ENCODE results near the gene KDF1.
"Not testable (repeated sequence)": the region's sequence is repeated elsewhere in the genome, so short reads cannot be mapped to it uniquely, and the experiment has no call there.

KDF1 gene

DNA sequence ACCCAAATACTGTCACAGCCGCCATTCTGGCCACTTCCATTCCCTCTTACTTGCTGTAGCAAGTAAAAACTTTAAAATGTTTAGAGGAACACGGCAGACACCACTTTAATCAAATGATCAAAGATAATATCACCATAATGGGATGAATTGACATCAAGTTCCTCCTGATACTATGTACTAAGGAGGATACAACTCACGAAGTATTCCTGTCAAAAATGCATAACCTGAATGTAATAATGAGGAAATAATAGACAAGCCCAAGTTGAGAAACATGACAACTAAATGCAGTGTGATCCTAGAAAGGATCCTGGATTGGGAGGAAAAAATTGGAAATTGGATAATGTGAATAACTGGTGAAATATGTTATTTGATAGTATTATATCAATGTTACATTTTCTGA, 3.9 kb downstream of the KDF1 start:
- no peak for DNase-seq (ENCODE audit: low read depth in 2 of 2)

DNA sequence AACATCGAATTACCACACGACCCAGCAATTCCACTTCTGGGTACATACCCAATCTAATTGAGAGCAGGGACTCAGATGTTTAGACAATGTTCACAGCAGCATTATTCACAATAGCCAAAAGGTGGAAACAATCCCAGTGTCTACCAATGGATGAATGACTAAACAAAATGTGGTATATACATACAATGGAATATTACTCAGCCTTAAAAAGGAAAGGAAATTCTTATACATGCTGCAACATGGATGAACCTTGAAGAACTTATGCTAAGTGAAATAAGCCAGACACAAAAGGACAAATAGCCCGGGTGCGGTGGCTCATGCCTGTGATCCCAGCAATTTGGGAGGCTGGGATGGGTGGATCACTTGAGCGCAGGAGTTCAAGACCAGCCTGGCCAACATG, 6.9 kb downstream of the KDF1 start:
- DNase-seq (ENCODE audit: low read depth in 2 of 2): no peak

DNA sequence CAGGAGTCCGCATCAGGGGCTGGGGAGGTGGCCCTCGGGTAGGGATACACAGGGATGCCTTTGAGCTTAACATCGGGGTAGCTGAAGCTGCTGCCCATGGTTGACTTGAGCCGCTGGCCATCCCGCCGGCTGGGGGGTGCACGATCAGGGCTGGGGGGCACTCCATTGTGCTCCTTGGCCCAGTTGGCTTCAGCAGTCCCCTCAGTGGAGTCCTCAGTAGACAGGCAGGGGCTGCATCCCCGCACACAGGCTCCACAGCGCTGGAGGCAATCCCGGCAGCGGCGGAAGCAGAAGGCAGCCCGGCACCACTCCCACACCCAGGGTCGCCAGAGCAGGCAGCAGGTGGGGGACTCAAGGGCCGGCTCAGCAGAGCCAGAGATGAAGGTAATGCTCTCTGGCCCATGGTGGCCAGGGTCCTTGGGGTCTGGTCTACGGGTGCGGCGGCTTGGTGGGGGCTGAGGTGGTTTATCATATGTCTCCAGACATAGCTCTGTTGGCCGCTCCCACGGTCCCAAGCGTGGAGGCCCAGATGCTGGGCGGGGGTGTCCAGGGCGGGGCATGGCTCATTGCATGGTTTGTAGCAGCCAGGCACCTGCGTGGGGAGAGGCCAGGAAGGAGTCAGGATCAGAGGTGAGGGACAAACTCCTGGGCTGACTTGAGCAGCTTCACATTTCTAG, 8.3 kb downstream of the KDF1 start:
- no peak for DNase-seq (ENCODE audit: low read depth in 2 of 2)

DNA sequence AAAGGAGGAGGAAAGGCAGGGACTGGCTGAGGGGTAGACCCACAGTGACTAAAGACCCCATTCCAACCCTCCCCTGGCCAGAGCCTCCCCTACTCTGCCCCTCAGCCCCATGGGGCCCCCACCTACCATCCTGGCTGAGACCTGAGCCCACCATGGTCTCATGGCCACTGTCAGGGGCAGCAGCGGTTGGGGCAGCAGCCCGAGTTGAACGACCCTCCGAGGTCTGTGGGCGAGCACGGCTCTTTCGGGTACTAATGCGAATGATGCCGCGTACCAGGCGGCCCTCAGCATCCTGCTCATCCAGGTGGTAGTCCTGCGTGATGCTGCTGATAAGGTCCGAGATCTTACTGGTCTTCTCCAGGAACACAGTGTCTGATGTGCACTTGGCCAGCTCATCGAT, 9.1 kb downstream of the KDF1 start:
- DNase-seq (ENCODE audit: low read depth in 2 of 2): no peak

DNA sequence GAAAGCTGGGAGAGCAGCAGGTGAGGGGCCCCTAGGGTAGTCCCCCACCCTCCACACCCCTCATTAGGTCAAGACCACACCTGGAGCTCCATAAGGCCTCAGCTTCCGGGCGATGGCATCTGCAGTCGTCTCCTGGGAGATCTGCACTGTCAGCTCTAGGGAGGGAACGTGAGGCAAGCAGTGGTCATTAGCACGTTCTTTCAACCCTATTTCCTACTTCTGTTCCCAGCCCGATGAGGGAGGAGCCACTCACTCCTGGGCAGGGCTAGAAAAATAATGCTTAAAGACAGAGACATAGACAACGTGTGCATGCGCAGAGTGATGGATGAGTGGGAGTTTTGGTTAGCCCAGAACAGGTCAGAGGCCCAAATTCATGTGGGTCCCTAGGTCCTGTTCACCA, 9.7 kb downstream of the KDF1 start:
- DNase-seq (ENCODE audit: low read depth in 2 of 2): no peak

GRCh38 chr1:26949926-26950319, 10.3 kb downstream of the KDF1 start:
- no peak for DNase-seq (ENCODE audit: low read depth in 2 of 2)

- no peak for DNase-seq (ENCODE audit: low read depth in 2 of 2)
Measured at GRCh38 chr1:26949266-26949925, 10.9 kb downstream of the KDF1 start.

GRCh38 chr1:26948725-26949057, 11.6 kb downstream of the KDF1 start:
- not testable (repeated sequence) for DNase-seq (ENCODE audit: low read depth in 2 of 2)

- DNase-seq (ENCODE audit: low read depth in 2 of 2): no peak
Measured at GRCh38 chr1:26946270-26946669, 14.0 kb downstream of the KDF1 start.

DNA sequence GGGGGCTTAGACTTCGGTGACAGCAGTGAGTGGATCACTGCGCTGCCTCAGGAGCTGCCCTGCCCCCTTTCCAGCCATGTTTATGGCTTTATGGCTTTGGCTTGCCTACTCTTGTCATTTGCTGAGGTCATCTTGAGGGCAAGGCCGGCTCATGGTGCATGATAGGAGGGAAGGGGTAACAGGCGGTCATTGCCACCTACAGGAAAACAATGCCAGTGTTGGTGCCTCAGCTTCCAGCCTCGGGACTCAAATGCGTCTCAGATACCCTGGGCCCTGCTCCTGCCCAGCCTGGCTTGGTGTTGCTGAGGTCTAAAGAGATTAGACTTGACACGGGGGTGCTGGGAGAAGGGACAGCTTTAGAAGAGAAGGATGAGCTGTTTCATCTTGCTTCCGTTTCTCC, 14.5 kb downstream of the KDF1 start:
- DNase-seq (ENCODE audit: low read depth in 2 of 2): no peak

GRCh38 chr1:26945138-26945537, 15.1 kb downstream of the KDF1 start:
- DNase-seq (ENCODE audit: low read depth in 2 of 2): no peak

DNA sequence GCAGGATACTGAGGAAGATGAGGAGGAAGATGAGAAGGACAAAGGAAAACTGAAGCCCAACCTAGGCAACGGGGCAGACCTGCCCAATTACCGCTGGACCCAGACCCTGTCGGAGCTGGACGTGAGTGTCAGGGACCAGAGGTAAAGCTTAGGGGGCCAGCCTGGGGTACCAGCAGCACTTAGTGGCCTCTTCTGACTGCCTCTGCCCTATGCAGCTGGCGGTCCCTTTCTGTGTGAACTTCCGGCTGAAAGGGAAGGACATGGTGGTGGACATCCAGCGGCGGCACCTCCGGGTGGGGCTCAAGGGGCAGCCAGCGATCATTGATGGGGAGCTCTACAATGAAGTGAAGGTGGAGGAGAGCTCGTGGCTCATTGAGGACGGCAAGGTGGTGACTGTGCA, 17.6 kb downstream of the KDF1 start:
- DNase-seq (ENCODE audit: low read depth in 2 of 2): no peak

GRCh38 chr1:26941311-26941710, 19.0 kb downstream of the KDF1 start:
- DNase-seq (ENCODE audit: low read depth in 2 of 2): no peak

DNA sequence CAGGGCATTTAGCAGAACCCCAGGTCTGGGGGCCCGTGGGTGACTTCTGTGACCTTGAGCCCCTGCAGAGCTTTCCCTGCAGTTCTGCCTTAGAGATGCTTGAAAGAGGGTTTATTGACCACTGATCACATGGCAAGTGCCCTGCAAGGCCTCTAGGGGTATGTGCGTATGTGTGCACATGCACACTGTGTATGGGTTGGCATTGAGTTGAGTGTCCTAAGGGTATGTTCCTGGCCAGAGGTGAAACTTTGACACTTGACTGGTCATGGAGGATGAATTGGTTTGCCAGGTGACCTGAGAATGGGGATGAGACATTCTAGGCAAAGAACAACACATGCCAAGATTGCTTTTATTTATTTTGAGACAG, 21.6 kb downstream of the KDF1 start:
- DNase-seq (ENCODE audit: low read depth in 2 of 2): no peak

DNA sequence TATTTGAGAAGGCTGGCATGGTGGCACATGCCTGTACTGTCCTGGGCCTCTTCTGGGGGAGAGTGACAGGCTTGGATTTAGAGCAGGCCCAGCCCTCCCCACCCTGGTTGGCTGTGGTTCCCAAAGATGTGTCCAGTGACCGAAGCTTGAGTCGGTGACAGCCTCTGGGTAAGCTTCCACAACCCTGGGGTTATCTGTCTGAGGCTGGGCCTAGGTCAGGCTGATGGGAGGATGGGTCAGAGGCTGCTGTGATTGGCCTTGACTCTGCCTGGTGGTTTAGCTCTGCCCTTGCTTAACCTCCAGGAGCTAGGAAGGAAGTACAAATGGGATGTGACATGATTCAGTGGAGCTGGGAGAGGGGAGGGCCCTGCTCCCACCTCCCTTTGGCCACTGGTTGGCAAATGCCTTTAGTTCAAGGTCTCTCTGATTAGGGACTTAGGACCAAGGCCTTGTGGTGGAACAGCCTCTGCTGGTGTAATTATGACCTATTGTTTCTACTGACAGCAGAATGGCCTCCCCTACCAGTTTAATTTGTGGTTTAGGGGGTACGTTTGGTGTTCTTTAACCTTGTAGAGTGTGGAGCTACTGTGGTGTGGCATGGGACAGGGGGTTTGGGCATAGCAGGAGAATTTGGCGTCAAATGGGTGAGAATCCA, 22.1 kb downstream of the KDF1 start:
- no peak for DNase-seq (ENCODE audit: low read depth in 2 of 2)

GRCh38 chr1:26936823-26937222, 23.4 kb downstream of the KDF1 start:
- DNase-seq (ENCODE audit: low read depth in 2 of 2): no peak

GRCh38 chr1:26932531-26932930, 27.7 kb downstream of the KDF1 start:
- no peak for DNase-seq (ENCODE audit: low read depth in 2 of 2)

- DNase-seq (ENCODE audit: low read depth in 2 of 2): no peak
Measured at GRCh38 chr1:26923711-26924110, 36.6 kb downstream of the KDF1 start.

DNA sequence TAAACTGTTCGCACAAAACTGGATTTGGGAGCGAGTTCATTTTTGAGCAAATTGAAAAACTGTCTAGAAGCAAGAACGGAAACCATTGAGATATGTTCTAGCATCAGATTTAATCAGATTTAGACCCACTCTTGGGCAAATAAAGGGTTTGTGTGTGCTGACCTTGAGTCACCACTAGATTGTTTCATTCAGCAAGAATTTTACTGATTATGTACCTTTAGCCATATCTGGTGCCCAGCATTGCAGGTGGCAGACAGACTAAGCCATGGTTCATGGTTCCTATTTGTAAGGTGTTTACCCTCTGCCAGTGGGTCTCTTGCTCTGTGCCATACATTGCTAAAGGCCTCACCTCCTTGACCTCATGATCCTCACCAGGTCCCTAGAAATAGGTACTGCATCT, 37.4 kb downstream of the KDF1 start:
- no peak for DNase-seq (ENCODE audit: low read depth in 2 of 2)

DNA sequence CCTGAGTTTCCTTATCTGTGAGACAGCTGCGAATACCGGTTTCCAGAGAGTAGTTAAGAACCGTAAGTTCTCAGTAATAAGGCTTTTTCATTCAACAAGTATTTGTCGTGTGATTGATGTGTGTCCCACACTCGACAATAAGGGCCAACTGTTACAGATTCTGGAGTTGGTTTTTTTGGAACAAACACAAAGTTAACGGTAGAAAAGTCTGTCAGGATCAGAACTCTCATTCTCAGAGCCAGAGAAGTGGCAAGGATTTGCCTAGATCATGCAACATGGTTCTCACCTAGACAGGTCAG, 37.9 kb downstream of the KDF1 start:
- DNase-seq (ENCODE audit: low read depth in 2 of 2): no peak

- DNase-seq (ENCODE audit: low read depth in 2 of 2): peak; percentile 87 to 92
Measured at GRCh38 chr1:26921540-26922430, 38.5 kb downstream of the KDF1 start, which contains the start of gene NUDC. NUDC (plus strand) TSS chr1:26921743; CDS start chr1:26921849, 106 bp downstream.

DNA sequence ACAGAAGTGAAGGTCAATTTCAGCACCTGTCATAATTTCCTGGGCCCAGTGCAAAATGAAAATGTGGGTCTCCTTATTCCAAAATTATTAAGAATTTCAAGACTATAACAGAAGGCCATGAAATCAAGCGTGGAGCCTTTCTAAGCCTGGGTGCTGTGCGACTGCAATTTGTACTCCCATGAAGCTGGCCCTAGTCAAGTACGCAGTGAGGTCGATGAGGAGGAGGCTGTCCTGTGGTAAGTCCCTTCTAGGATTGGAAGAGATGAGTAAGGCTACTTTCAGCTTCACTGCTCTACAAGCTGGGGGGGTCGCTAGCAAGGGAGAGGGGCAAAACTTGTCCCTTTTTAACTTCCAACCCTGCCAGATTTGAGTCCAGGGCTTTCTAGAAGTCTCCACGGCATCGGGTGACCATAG, 39.1 kb downstream of the KDF1 start:
- DNase-seq (ENCODE audit: low read depth in 2 of 2): no peak
